Skin epidermis (tissue), 12 donors: ENCODE measurements around the gene WNK2.

Source experiments
- H3K27ac ChIP-seq, 21 experiments: fragments of 200-600 bp; sonication (generic) in 11 of 21; one replicate each; pipeline ENCODE4 v1.5.0; 2020; ENCODE audit warnings: mild to moderate bottlenecking in 3 of 21, inconsistent platforms in 2 of 21, moderate library complexity in 2 of 21
- H3K4me3 ChIP-seq, 7 experiments: fragments of 200-600 bp; sonication (generic) in 2 of 7; one replicate each; pipeline ENCODE4 v1.5.0; 2020; ENCODE audit warnings: inconsistent platforms in 2 of 7, mild to moderate bottlenecking in 2 of 7, moderate library complexity in 1 of 7

The WNK2 gene

GRCh38 chr9:93182572-93182971 is 1.4 kb upstream of the WNK2 start:
- Histone ChIP-seq H3K4me3 (no peak overlapping the region), H3K27ac (no peak overlapping the region)

- no peak overlapping the region for H3K27ac ChIP-seq
These were observed 742 bp upstream of the WNK2 start for GRCh38 chr9:93183131-93183662.

GRCh38 chr9:93184432-93185265 is 710 bp downstream of the WNK2 start:
- H3K4me3 ChIP-seq: peak overlapping the region; percentile 26 to 56 (median 39)
- H3K27ac ChIP-seq: peak overlapping the region in 3 of 21 experiments; percentile 27 to 60 (median 50)

More at GRCh38 chr9:93183131-93183662, 742 bp upstream of the WNK2 start:
- H3K4me3 ChIP-seq: peak overlapping the region in 3 of 7 experiments; percentile 39 to 56 (median 48)

- Histone ChIP-seq H3K4me3 (peak overlapping the region in 3 of 7 experiments; percentile 40 to 56 (median 48)), H3K27ac (no peak overlapping the region)
These were observed 1.6 kb downstream of the WNK2 start for GRCh38 chr9:93185266-93186214.

- H3K4me3 ChIP-seq: peak overlapping the region in 1 of 7 experiments; percentile 56
- H3K27ac ChIP-seq: peak overlapping the region in 1 of 21 experiments; percentile 35
These were observed 2.4 kb downstream of the WNK2 start for GRCh38 chr9:93186215-93186945.

GRCh38 chr9:93187047-93187446 is 3.1 kb downstream of the WNK2 start:
- no peak overlapping the region for H3K27ac ChIP-seq
- no peak overlapping the region for H3K4me3 ChIP-seq

DNA sequence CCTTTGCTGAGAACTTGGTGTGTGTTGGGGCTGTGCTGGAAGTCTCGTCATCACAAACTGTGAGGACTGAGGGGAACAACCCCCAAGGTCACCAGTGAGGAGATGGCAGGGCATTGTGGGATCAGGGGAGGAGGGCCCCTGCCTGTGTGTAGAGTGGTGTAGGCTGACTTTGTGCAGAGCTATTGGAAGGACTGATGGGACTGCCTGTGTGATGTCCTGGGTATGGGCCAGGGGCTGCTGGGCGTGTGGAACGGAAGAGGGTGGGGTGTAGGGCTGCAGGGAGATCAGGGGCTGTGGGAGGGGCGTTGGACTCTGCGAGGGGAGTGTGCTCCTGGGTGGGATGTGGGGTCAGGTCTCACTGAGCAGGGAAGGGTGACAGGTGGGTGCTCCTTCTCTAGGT is 3.6 kb downstream of the WNK2 start:
- H3K27ac ChIP-seq: no peak overlapping the region
- H3K4me3 ChIP-seq: no peak overlapping the region

GRCh38 chr9:93188426-93189368 is 4.8 kb downstream of the WNK2 start:
- Histone ChIP-seq H3K27ac (no peak overlapping the region), H3K4me3 (no peak overlapping the region)

DNA sequence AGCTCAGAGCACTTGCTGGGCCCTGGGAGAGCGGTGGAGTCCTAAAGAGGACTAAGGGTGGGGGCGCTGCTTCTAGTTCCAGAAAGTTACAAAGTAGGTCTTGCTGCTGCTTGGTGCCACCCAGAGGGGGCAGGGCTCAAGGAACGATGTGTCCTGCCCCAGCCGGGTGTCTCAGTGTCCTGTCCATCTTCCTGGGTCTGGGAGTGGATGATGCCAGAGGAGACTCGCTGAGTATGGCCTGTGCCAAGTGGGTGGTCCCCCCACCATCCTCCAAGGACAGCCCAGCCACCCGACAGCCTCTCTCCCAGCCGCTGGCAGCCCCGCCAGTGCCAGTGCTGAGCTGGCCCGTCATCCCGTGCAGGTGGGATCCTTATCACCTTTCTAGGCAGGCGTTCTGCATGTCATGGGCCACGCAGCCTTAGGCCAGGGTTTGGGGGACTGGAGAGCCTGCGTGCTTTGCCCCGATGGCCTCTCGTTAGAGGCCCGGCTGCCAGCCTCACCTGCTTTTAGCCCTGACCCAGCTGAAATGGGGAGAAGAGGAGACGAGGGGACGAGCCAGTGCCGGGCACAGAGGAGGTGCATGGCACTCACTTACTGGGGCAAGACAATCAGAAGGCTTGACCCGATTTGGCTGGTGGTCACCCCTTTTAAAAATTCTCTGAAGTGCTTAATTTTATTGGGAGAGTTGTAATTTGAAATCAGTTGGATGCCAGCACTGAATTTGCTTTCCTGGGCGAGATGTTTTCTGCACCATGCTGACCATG is 5.6 kb downstream of the WNK2 start:
- Histone ChIP-seq H3K4me3 (no peak overlapping the region), H3K27ac (no peak overlapping the region)

DNA sequence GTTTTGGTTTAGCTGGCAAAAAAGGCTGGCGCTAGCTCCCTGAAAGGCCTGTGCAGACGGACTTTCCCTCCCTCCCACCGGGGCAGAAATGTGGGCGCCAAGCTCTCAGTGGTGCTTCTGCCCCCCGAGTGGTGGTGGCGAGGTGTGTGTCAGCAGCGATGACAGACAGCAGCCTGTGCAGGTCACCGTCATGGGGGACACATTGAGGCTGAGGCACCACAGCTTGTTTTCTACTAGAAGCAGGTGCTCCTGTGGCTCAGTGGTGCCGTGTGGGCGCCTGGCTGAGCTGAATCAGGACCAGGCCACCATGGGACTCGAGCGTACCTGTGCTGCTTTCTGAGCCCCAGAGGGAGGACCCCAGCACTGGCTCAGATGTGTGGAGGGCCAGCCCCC is 6.2 kb downstream of the WNK2 start:
- H3K27ac ChIP-seq: no peak overlapping the region
- H3K4me3 ChIP-seq: no peak overlapping the region

DNA sequence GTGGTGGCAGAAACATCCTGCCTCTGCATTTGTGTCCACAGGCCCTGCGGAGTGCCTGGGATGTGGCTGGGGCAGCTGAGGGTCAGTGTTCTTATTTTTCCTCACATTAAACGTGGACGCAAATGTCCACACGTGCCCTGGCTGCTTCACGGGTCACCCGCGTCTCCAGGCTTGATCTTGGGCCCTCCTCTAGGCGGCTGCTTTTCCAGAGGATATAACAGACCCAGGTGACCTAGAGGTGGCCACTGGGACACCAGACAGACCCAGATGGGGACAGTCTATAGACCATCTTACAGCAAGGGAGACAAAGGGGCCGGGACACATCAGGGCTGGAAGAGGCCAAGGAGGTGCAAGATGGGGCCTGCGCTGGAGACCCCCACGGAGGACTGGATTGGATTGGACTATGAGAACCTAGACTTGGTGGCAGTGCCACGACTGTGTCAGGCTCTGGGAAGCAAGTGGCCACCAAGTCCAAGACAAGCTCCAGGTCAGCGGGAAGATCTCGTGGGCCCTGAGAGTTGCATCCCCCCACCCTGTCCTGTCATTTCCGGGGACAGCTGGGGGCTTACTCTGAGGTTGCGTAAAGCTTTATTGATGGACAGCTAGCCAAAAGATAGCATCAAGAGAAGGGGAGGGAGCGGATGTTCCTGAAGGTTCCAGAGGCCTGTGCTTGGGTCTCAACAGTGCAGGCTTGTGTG is 6.9 kb downstream of the WNK2 start:
- no peak overlapping the region for H3K27ac ChIP-seq

GRCh38 chr9:93191354-93191660 is 7.4 kb downstream of the WNK2 start:
- no peak overlapping the region for H3K27ac ChIP-seq

More for the DNA sequence above, 6.9 kb downstream of the WNK2 start:
- no peak overlapping the region for H3K4me3 ChIP-seq

GRCh38 chr9:93192721-93193387 is 8.9 kb downstream of the WNK2 start:
- H3K4me3 ChIP-seq: no peak overlapping the region
- no peak overlapping the region for H3K27ac ChIP-seq

More at GRCh38 chr9:93191354-93191660, 7.4 kb downstream of the WNK2 start:
- no peak overlapping the region for H3K4me3 ChIP-seq

DNA sequence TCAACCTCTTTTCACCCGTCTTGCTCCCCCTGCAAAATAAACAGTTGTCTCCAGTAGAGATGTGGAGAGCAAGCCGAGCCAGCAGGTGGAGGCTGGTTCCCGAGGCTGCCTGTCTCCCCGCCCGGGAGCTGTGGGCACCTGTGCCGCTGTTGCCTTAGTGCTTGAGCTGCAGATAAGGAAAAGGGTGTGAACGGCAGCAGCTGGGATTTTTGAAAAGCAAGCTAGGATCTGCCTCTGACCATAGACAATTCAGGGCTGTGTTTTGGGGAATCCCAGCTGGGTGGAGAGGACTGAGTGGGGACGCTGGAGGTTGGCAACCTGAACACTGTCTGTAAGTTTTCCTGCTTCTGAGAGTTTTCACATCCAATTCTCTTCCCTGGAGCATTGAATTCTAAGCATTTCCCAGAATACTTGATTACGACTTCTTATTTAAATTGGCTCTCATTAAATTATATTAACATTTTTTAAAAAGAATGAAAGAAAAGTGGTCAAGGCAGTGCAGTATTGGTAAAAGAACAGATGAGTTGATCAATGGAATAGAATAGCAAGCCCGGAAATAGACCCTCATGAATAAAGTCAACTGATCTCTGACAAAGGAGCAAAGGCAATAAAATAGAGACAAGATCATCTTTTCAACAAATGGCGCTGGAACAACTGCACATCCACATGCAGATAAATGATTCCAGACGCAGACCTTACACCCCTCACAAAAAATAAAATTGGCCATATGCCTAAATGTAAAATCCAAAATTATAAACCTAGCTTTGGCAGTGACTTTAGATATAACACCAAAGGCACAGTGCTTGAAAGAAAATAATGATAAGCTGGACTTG is 9.7 kb downstream of the WNK2 start:
- H3K4me3 ChIP-seq: no peak overlapping the region
- H3K27ac ChIP-seq: no peak overlapping the region

DNA sequence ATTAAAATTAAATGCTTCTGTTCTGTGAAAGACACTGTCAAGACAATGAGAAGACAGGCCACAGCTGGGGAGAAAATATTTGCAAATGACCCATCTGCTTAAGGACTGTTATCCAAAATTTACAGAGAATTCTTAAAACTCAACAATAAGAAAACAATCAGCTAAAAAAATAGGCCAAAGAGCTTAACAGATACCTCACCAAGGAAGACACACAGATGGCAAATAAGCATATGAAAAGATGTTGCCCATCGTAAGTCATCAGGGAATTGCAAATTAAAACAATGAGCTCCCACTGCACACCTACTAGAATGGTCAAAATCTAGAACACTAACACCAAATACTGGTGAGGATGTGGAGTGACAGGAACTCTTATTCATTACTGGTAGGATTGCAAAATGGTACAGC is 10.3 kb downstream of the WNK2 start:
- no peak overlapping the region for H3K4me3 ChIP-seq
- no peak overlapping the region for H3K27ac ChIP-seq

GRCh38 chr9:93194641-93195040 is 10.7 kb downstream of the WNK2 start:
- Histone ChIP-seq H3K4me3 (no peak overlapping the region), H3K27ac (no peak overlapping the region)
